Measurements from ENCODE around the gene KCTD6.

KCTD6 gene

GRCh38 chr3:58487140-58487886 lies 4.6 kb upstream of the KCTD6 start:
- no peak for DNase-seq (ENCODE audit: low spot score)
- TF ChIP-seq CTCF (IDR thresholded peaks at IDR 0.05; ENCODE audit: extremely low read depth, missing control alignments) = no peak

- no peak for DNase-seq (ENCODE audit: low spot score)
- no peak for TF ChIP-seq CTCF (IDR thresholded peaks at IDR 0.05; ENCODE audit: extremely low read depth, missing control alignments)
These were observed 2.9 kb upstream of the KCTD6 start for GRCh38 chr3:58488967-58489366.

- TF ChIP-seq CTCF (IDR thresholded peaks at IDR 0.05; ENCODE audit: extremely low read depth, missing control alignments) = no peak
- DNase-seq (ENCODE audit: low spot score) = no peak
These were observed 915 bp upstream of the KCTD6 start for GRCh38 chr3:58490860-58491501.

- no peak for TF ChIP-seq CTCF (IDR thresholded peaks at IDR 0.05; ENCODE audit: extremely low read depth, missing control alignments)
- DNase-seq (ENCODE audit: low spot score) = peak; percentile 46
These were observed 604 bp downstream of the KCTD6 start for GRCh38 chr3:58492494-58492905.

- TF ChIP-seq CTCF (IDR thresholded peaks at IDR 0.05; ENCODE audit: extremely low read depth, missing control alignments) = no peak
- DNase-seq (ENCODE audit: low spot score) = no peak
These were observed 2.2 kb downstream of the KCTD6 start for GRCh38 chr3:58494107-58494506.

- no peak for DNase-seq (ENCODE audit: low spot score)
- no peak for TF ChIP-seq CTCF (IDR thresholded peaks at IDR 0.05; ENCODE audit: extremely low read depth, missing control alignments)
These were observed 3.2 kb downstream of the KCTD6 start for GRCh38 chr3:58495101-58495500.

GRCh38 chr3:58496206-58496857 lies 4.4 kb downstream of the KCTD6 start:
- TF ChIP-seq CTCF (IDR thresholded peaks at IDR 0.05; ENCODE audit: extremely low read depth, missing control alignments) = no peak
- no peak for DNase-seq (ENCODE audit: low spot score)

Data from GM20000 (cell line).